DND-41 (cell line): Measurements from ENCODE around the gene ASB9.

ENCODE experiments used
- EZH2 ChIP-seq: IDR thresholded peaks from 3 replicates; pipeline ENCODE4 v1.6.1; 2012; ENCODE audit warnings: borderline replicate concordance, low read depth, mild to moderate bottlenecking, moderate library complexity, low read length, inconsistent platforms; ENCODE audit not compliant: severe bottlenecking
- TF ChIP-seq, protein P1 (sequence below): IDR thresholded peaks from 2 replicates; pipeline ENCODE4 v1.5.1; 2012; ENCODE audit warnings: borderline replicate concordance, low read length, moderate library complexity, mild to moderate bottlenecking; ENCODE audit not compliant: poor library complexity, severe bottlenecking; ENCODE audit errors: extremely low read depth

DNA sequence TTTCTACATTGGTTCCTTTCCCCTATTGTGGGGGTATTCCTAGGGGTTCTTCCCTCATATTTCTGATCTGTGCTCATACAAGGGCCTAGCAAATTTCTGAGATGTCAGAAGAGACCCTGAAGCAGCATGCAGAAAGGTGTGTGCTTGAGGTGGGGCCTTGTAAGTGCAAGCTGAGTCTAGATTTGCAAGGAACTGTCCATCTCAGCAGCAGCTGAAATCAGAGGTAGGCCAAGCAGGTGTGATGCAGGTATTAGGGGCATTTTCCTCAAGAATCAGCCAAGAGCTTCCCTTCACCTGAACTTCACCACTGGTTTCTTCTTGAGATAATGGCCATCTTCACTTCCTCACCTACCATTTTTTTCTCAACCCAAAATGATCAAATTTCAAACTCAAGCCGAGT is 45.1 kb downstream of the ASB9 start:
- TF ChIP-seq, protein P1, sequence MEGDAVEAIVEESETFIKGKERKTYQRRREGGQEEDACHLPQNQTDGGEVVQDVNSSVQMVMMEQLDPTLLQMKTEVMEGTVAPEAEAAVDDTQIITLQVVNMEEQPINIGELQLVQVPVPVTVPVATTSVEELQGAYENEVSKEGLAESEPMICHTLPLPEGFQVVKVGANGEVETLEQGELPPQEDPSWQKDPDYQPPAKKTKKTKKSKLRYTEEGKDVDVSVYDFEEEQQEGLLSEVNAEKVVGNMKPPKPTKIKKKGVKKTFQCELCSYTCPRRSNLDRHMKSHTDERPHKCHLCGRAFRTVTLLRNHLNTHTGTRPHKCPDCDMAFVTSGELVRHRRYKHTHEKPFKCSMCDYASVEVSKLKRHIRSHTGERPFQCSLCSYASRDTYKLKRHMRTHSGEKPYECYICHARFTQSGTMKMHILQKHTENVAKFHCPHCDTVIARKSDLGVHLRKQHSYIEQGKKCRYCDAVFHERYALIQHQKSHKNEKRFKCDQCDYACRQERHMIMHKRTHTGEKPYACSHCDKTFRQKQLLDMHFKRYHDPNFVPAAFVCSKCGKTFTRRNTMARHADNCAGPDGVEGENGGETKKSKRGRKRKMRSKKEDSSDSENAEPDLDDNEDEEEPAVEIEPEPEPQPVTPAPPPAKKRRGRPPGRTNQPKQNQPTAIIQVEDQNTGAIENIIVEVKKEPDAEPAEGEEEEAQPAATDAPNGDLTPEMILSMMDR, result no peak
- TF ChIP-seq EZH2, result no peak
